Adrenal gland (tissue), 12 donors: Measurements from ENCODE around the gene TPSB2. TPM values are rescaled to one million over a fixed set of nuclear protein-coding genes. Genes with fewer than 3 reads are reported as not detected.

Source experiments
- DNase-seq, 7 donors: peaks; one replicate each; pipeline ENCODE4 v3.0.0-alpha.2; 2019 to 2020
- H3K27ac ChIP-seq, 5 donors: fragments of 200-600 bp; sonication (generic) in 4 of 5; 1 replicate in 3 of 5; 2 replicates in 2 of 5; pipeline versions ENCODE4 v1.5.1 to v1.8.0; 2016 to 2020; ENCODE audit warnings: mild to moderate bottlenecking in 1 of 5
- H3K27me3 ChIP-seq: fragments of 200-600 bp; 2 replicates; pipeline ENCODE4 v1.8.0; 2021
- H3K36me3 ChIP-seq, 2 donors: fragments of 200-600 bp; replicated peaks in 1 of 2; 1 replicate in 1 of 2; 2 replicates in 1 of 2; pipeline versions ENCODE4 v1.5.1 to v1.8.0; 2018 to 2022
- H3K4me1 ChIP-seq, 2 donors: fragments of 200-600 bp; replicated peaks in 1 of 2; 1 replicate in 1 of 2; 2 replicates in 1 of 2; pipeline versions ENCODE4 v1.5.1 to v1.8.0; 2018 to 2021
- H3K4me3 ChIP-seq, 4 donors: fragments of 200-600 bp; sonication (generic) in 3 of 4; one replicate each; pipeline ENCODE4 v1.5.1; 2016 to 2018
- H3K9me3 ChIP-seq, 3 donors: fragments of 200-600 bp; sonication (generic) in 1 of 3; replicated peaks in 1 of 3; 1 replicate in 2 of 3; 2 replicates in 1 of 3; pipeline versions ENCODE4 v1.5.1 to v1.8.0; 2016 to 2021
- CTCF ChIP-seq, 6 experiments: fragments of 450-650 bp in 4 of 6; fragments of 200-600 bp in 2 of 6; sonication (generic) in 1 of 6; IDR thresholded peaks; 1 replicate in 5 of 6; 2 replicates in 1 of 6; pipeline versions ENCODE4 v1.5.1 to v1.8.0; 2016 to 2021; ENCODE audit warnings: antibody characterized with exemption in 6 of 6, mild to moderate bottlenecking in 2 of 6, moderate library complexity in 1 of 6
- POLR2A ChIP-seq, 2 donors: fragments of 450-650 bp; IDR thresholded peaks; one replicate each; pipeline ENCODE4 v1.6.1; 2017; ENCODE audit warnings: antibody characterized with exemption in 2 of 2, mild to moderate bottlenecking in 2 of 2, moderate library complexity in 1 of 2
- WGBS, 4 donors: extraction: QIAGEN DNeasy Blood & Tissue Kit in 2 of 4; methylation state at CpG; one replicate each; pipeline versions ENCODE4 v1.1.5 to v1.1.7; 2013 to 2017; 5-methylcytosine and 5-hydroxymethylcytosine counted together
- intact Hi-C, 2 donors: fragments of 100-400 bp; cut with DNase I; formaldehyde crosslinking; loops; one replicate each; pipeline versions ENCODE4 v1.14.1 to v1.15.0; 2022 to 2023
- polyA plus RNA-seq, 3 donors: library from polyadenylated mRNA; stranded (reverse); fragments of 200-250 nt in 2 of 3; fragments of 350-450 nt in 1 of 3; fragmentation: Illumina TruSeq in 1 of 3; extraction: RNeasy Lipid Tissue Mini Kit (QIAGEN cat#74804) in 1 of 3; gene quantifications; one replicate each; pipeline ENCODE4 v1.2.3, GENCODE V29; 2013 to 2014
- total RNA-seq, 9 donors: library from RNA; depleted of rRNA in 4 of 9; stranded (reverse); fragments of >200 nt in 4 of 9; fragments of 120-200 nt in 1 of 9; fragmentation: NEBNext Ultra II Directional in 1 of 9; extraction: Animal tissue kit (Norgen Biotek cat#: 25700) in 1 of 9; gene quantifications; one replicate each; pipeline versions ENCODE4 v1.1.0 to v1.2.4, GENCODE V29; 2013 to 2023
- donor health status: healthy with polysubstance abuse.
- donor health status: Bipolar disorder and iron deficiency.
- donor health status: DM: yes; HTN: yes; CAD: no.
- donor health status: DM: no; HTN: no; CAD: no.
- donor health status: DM: no; HTN: no; CAD: no.
- donor health status: DM: yes; HTN: yes; CAD: no.

TPSB2 gene
- total and polyA plus RNA-seq, 12 donors: 0.32 to 6.6 (median 0.78) TPM; not detected in 5

GRCh38 chr16:1212616-1213194 lies 17.3 kb downstream of the TPSB2 start:
- no peak for TF ChIP-seq CTCF (IDR thresholded peaks at IDR 0.05)
- WGBS, 4 donors: 80 to 94% (median 92%) methylated on average over 3 to 40 of the region's 40 CpGs
- Histone ChIP-seq H3K9me3 (no peaks in the 10 kb centered on the region), H3K36me3 (peaks cover 0 to 24% of the 10 kb centered on the region in 2 donors), H3K4me3 (no peak overlapping the region), H3K4me1 (no peaks in the 10 kb centered on the region), H3K27ac (no peak overlapping the region), H3K27me3 (no peaks in the 10 kb centered on the region)
- intact Hi-C loops: no loop called here
- no peak for DNase-seq

GRCh38 chr16:1211451-1212268 lies 18.3 kb downstream of the TPSB2 start:
- no peak for DNase-seq
- H3K27ac ChIP-seq: no peak overlapping the region
- H3K27me3 ChIP-seq: no peaks in the 10 kb centered on the region
- H3K4me1 ChIP-seq: no peaks in the 10 kb centered on the region
- no peak overlapping the region for H3K4me3 ChIP-seq
- intact Hi-C loops: no loop called here
- no peaks in the 10 kb centered on the region for H3K9me3 ChIP-seq
- WGBS, 4 donors: 94 to 97% (median 95%) methylated on average over 27 to 65 of the region's 65 CpGs
- no peak for TF ChIP-seq CTCF (IDR thresholded peaks at IDR 0.05)
- TF ChIP-seq POLR2A (IDR thresholded peaks at IDR 0.05): no peak
- peaks cover 0 to 14% of the 10 kb centered on the region in 2 donors for H3K36me3 ChIP-seq

- H3K36me3 ChIP-seq: peaks cover 0 to 14% of the 10 kb centered on the region in 2 donors
- TF ChIP-seq POLR2A (IDR thresholded peaks at IDR 0.05) (no peak), CTCF (IDR thresholded peaks at IDR 0.05) (no peak)
- H3K27me3 ChIP-seq: no peaks in the 10 kb centered on the region
- H3K4me1 ChIP-seq: no peaks in the 10 kb centered on the region
- no peak overlapping the region for H3K27ac ChIP-seq
- H3K9me3 ChIP-seq: no peaks in the 10 kb centered on the region
- 82 to 83% (median 82%) methylated on average over 4 to 23 of the region's 23 CpGs for WGBS, 4 donors
- no peak for DNase-seq
- H3K4me3 ChIP-seq: no peak overlapping the region
- intact Hi-C loops: no loop called here
These were observed 19.5 kb downstream of the TPSB2 start for GRCh38 chr16:1210461-1210860.

GRCh38 chr16:1209081-1209480 lies 20.9 kb downstream of the TPSB2 start:
- H3K4me3 ChIP-seq: no peak overlapping the region
- DNase-seq: no peak
- 94 to 96% (median 95%) methylated on average over 12 to 43 of the region's 43 CpGs for WGBS, 4 donors
- H3K36me3 ChIP-seq: peaks cover 0 to 14% of the 10 kb centered on the region in 2 donors
- TF ChIP-seq POLR2A (IDR thresholded peaks at IDR 0.05) (no peak), CTCF (IDR thresholded peaks at IDR 0.05) (no peak)
- H3K27me3 ChIP-seq: no peaks in the 10 kb centered on the region
- intact Hi-C loops: no loop called here
- no peak overlapping the region for H3K27ac ChIP-seq
- H3K9me3 ChIP-seq: no peaks in the 10 kb centered on the region
- H3K4me1 ChIP-seq: no peaks in the 10 kb centered on the region
